KMS-11 (cell line): ENCODE data around the gene NUP54.

Experiments used
- H2AFZ ChIP-seq: fragments of 200-600 bp; sonication (generic); 2 replicates; pipeline ENCODE4 v1.6.1; 2016; ENCODE audit warnings: antibody characterized with exemption, mixed run types, low read depth
- H3K27ac ChIP-seq: fragments of 200-600 bp; sonication (generic); 2 replicates; pipeline ENCODE4 v1.6.1; 2016; ENCODE audit warnings: mild to moderate bottlenecking, mixed run types
- H3K27me3 ChIP-seq: fragments of 200-600 bp; sonication (generic); 2 replicates; pipeline ENCODE4 v1.6.1; 2017; ENCODE audit warnings: mild to moderate bottlenecking, low read depth, mixed run types, moderate library complexity; ENCODE audit not compliant: insufficient read depth
- H3K36me3 ChIP-seq: fragments of 200-600 bp; sonication (generic); 2 replicates; pipeline ENCODE4 v1.6.1; 2017; ENCODE audit warnings: mild to moderate bottlenecking, mixed run types; ENCODE audit not compliant: insufficient read depth
- H3K4me1 ChIP-seq: fragments of 200-600 bp; sonication (generic); 2 replicates; pipeline ENCODE4 v1.6.1; 2016; ENCODE audit warnings: mild to moderate bottlenecking, low read depth, mixed run types; ENCODE audit not compliant: poor library complexity, severe bottlenecking
- H3K4me2 ChIP-seq: fragments of 200-600 bp; sonication (generic); 2 replicates; pipeline ENCODE4 v1.7.0; 2016; ENCODE audit warnings: mild to moderate bottlenecking, mixed run types
- H3K4me3 ChIP-seq: fragments of 200-600 bp; sonication (generic); IDR thresholded peaks from 2 replicates; pipeline ENCODE4 v1.6.1; 2017; ENCODE audit warnings: low read depth, low read length, mixed read lengths; ENCODE audit not compliant: insufficient read depth
- H3K79me2 ChIP-seq: fragments of 200-600 bp; sonication (generic); 2 replicates; pipeline ENCODE4 v1.6.1; 2016; ENCODE audit warnings: low read depth, mixed run types; ENCODE audit not compliant: insufficient read depth
- H3K9ac ChIP-seq: fragments of 200-600 bp; sonication (generic); 2 replicates; pipeline ENCODE4 v1.6.1; 2016; ENCODE audit warnings: mild to moderate bottlenecking, mixed run types
- H4K20me1 ChIP-seq: fragments of 200-600 bp; sonication (generic); 2 replicates; pipeline ENCODE4 v1.6.1; 2016; ENCODE audit warnings: mild to moderate bottlenecking, mixed run types; ENCODE audit not compliant: insufficient read depth
- TF ChIP-seq, protein P1 (sequence below): fragments of 200-600 bp; sonication (generic); conservative IDR thresholded peaks from 2 replicates; pipeline ENCODE4 v1.6.1; 2017; ENCODE audit warnings: low read depth, mild to moderate bottlenecking, antibody characterized with exemption, low read length, moderate library complexity, mixed read lengths

NUP54 gene

GRCh38 chr4:76175336-76175735, 27.1 kb upstream of the NUP54 start:
- H3K27ac ChIP-seq: no peak overlapping the region
- no peak overlapping the region for H2AFZ ChIP-seq
- peaks cover 4% of the 10 kb centered on the region; the same call in 1 of the 2 replicates for H3K36me3 ChIP-seq
- H3K4me1 ChIP-seq: peaks cover 31% of the 10 kb centered on the region
- H3K4me2 ChIP-seq: no peak overlapping the region
- no peak overlapping the region for H3K4me3 ChIP-seq
- TF ChIP-seq, protein P1, sequence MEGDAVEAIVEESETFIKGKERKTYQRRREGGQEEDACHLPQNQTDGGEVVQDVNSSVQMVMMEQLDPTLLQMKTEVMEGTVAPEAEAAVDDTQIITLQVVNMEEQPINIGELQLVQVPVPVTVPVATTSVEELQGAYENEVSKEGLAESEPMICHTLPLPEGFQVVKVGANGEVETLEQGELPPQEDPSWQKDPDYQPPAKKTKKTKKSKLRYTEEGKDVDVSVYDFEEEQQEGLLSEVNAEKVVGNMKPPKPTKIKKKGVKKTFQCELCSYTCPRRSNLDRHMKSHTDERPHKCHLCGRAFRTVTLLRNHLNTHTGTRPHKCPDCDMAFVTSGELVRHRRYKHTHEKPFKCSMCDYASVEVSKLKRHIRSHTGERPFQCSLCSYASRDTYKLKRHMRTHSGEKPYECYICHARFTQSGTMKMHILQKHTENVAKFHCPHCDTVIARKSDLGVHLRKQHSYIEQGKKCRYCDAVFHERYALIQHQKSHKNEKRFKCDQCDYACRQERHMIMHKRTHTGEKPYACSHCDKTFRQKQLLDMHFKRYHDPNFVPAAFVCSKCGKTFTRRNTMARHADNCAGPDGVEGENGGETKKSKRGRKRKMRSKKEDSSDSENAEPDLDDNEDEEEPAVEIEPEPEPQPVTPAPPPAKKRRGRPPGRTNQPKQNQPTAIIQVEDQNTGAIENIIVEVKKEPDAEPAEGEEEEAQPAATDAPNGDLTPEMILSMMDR: no peak
- no peak overlapping the region for H3K9ac ChIP-seq
- H3K27me3 ChIP-seq: no peaks in the 10 kb centered on the region
- no peaks in the 10 kb centered on the region for H4K20me1 ChIP-seq
- no peaks in the 10 kb centered on the region for H3K79me2 ChIP-seq

GRCh38 chr4:76174216-76174615, 26.0 kb upstream of the NUP54 start:
- H3K4me3 ChIP-seq: no peak overlapping the region
- peaks cover 10% of the 10 kb centered on the region; the same call in 1 of the 2 replicates for H3K36me3 ChIP-seq
- no peak overlapping the region for H3K4me2 ChIP-seq
- H3K9ac ChIP-seq: no peak overlapping the region
- H3K4me1 ChIP-seq: peaks cover 19% of the 10 kb centered on the region
- no peaks in the 10 kb centered on the region for H3K79me2 ChIP-seq
- H4K20me1 ChIP-seq: no peaks in the 10 kb centered on the region
- TF ChIP-seq, protein P1: no peak
- no peak overlapping the region for H3K27ac ChIP-seq
- no peaks in the 10 kb centered on the region for H3K27me3 ChIP-seq
- H2AFZ ChIP-seq: no peak overlapping the region

DNA sequence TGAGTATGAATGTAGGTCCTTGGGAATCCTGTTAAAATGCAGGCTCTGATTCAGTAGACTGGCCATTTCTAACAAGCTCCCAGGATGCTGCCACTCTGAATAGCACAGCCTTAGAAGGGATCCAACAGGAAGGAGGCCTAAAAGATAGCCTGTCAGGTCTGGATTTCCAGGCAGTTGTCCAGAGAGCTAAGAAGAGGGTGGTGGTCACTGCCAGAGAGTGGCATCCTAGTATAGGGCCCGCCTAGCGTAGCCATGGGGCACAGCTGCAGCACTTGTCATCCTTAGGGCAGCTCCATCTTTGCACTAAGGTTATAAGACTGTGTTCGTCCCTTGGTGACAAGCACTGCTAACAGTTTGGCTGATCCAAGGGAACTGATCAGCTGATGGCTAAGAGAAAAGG, 20.5 kb upstream of the NUP54 start:
- no peak overlapping the region for H2AFZ ChIP-seq
- peaks cover 20% of the 10 kb centered on the region for H3K36me3 ChIP-seq
- H3K79me2 ChIP-seq: no peaks in the 10 kb centered on the region
- no peak overlapping the region for H3K4me2 ChIP-seq
- H3K27me3 ChIP-seq: no peaks in the 10 kb centered on the region
- H3K4me1 ChIP-seq: no peaks in the 10 kb centered on the region
- no peak overlapping the region for H3K4me3 ChIP-seq
- no peak overlapping the region for H3K9ac ChIP-seq
- H4K20me1 ChIP-seq: no peaks in the 10 kb centered on the region
- no peak overlapping the region for H3K27ac ChIP-seq
- TF ChIP-seq, protein P1: no peak

DNA sequence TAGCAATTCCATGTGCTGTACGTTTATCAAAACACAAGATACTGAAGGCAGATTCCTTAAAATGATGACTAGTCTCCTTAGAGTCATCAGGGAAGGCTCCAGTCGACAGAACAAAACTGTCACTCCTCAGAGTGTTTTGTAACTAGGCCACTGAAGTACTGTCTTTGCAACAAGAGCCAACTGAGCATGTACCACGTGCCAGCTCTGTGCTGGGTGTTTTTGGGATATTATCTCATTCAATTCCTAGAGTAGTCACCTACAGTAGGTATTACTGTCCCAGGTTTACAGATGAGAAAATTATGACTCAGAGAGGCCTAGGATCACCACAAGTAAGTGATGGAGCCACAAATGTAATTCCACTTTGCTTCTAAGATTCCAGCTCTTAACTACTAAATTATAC, 18.3 kb upstream of the NUP54 start:
- Histone ChIP-seq H3K79me2 (no peaks in the 10 kb centered on the region), H3K4me2 (no peak overlapping the region), H2AFZ (no peak overlapping the region), H3K4me1 (no peaks in the 10 kb centered on the region), H4K20me1 (no peaks in the 10 kb centered on the region), H3K9ac (no peak overlapping the region), H3K27me3 (no peaks in the 10 kb centered on the region), H3K4me3 (no peak overlapping the region), H3K36me3 (peaks cover 19% of the 10 kb centered on the region), H3K27ac (no peak overlapping the region)
- TF ChIP-seq, protein P1: no peak
